ENCODE measurements around the gene PPP1R3G. TPM values are rescaled to one million over a fixed set of nuclear protein-coding genes. Genes with fewer than 3 reads are reported as not detected.

Gene PPP1R3G
- total RNA-seq = 1 to 10 TPM in 1 of 4 donors, under 1 TPM in 2, not detected in 1; 0.10 to 1.1 (median 0.49) TPM

- H3K9me3 ChIP-seq = no peaks in the 10 kb centered on the region
- peak within 1 kb of the TSS; percentile 65 to 80 (median 75) for H3K4me3 ChIP-seq
- H3K36me3 ChIP-seq = no peaks in the 10 kb centered on the region
- peaks cover 0 to 14% (median 5%) of the 10 kb centered on the region in 3 donors for H3K27me3 ChIP-seq
- TF ChIP-seq POLR2A (IDR thresholded peaks at IDR 0.05) = peak in 1 of 2 donors; percentile 25
- no peak for TF ChIP-seq CTCF (IDR thresholded peaks at IDR 0.05 in 4 of 5, conservative IDR thresholded peaks at IDR 0.05 in 1 of 5)
- intact Hi-C loops (cut with DNase I; ENCODE audit: low total_unique reads) (loop anchor here (5.0 kb wide), 1 partner anchor 83 kb away; the partner anchor contains the start of gene RPP40), in situ Hi-C loops (cut with MboI; ENCODE audit: low sequenced_read_pairs in 4 of 4) (no loop called here)
- DNase-seq (peak in 1 of 2 donors; percentile 28), ATAC-seq (peak; percentile 62 to 82)
- H3K4me1 ChIP-seq = peaks cover 0 to 15% of the 10 kb centered on the region in 2 donors
- H3K27ac ChIP-seq = peak within 1 kb of the TSS; percentile 41 to 67 (median 56)
Measured at GRCh38 chr6:5084781-5085647, at the start of gene PPP1R3G. Gene PPP1R3G (plus strand): TSS chr6:5085341. CDS start chr6:5085486, 145 bp downstream.

- H3K9me3 ChIP-seq = no peaks in the 10 kb centered on the region
- DNase-seq = no peak
- no peak for ATAC-seq
- H3K4me3 ChIP-seq = no peak overlapping the region
- H3K27me3 ChIP-seq = no peaks in the 10 kb centered on the region
- TF ChIP-seq POLR2A (IDR thresholded peaks at IDR 0.05) = no peak
- no peak for TF ChIP-seq CTCF (IDR thresholded peaks at IDR 0.05 in 4 of 5, conservative IDR thresholded peaks at IDR 0.05 in 1 of 5)
- H3K36me3 ChIP-seq = no peaks in the 10 kb centered on the region
- H3K4me1 ChIP-seq = no peaks in the 10 kb centered on the region
- intact Hi-C loops (cut with DNase I; ENCODE audit: low total_unique reads) (loop anchor here (10.0 kb wide), 1 partner anchor 721 kb away; no protein-coding TSS in a partner anchor), in situ Hi-C loops (cut with MboI; ENCODE audit: low sequenced_read_pairs in 4 of 4) (no loop called here)
- H3K27ac ChIP-seq = no peak overlapping the region
Measured at GRCh38 chr6:5036269-5036668, 48.9 kb upstream of the PPP1R3G start.

GRCh38 chr6:5041955-5042354, 43.2 kb upstream of the PPP1R3G start:
- H3K4me3 ChIP-seq = no peak overlapping the region
- H3K27ac ChIP-seq = no peak overlapping the region
- ATAC-seq (no peak), DNase-seq (no peak)
- TF ChIP-seq CTCF (IDR thresholded peaks at IDR 0.05 in 4 of 5, conservative IDR thresholded peaks at IDR 0.05 in 1 of 5) = no peak
- no peak for TF ChIP-seq POLR2A (IDR thresholded peaks at IDR 0.05)
- no peaks in the 10 kb centered on the region for H3K36me3 ChIP-seq
- H3K27me3 ChIP-seq = no peaks in the 10 kb centered on the region
- intact Hi-C loops (cut with DNase I; ENCODE audit: low total_unique reads) = no loop called here
- in situ Hi-C loops (cut with MboI; ENCODE audit: low sequenced_read_pairs in 4 of 4) = no loop called here
- no peaks in the 10 kb centered on the region for H3K9me3 ChIP-seq
- no peaks in the 10 kb centered on the region for H3K4me1 ChIP-seq

GRCh38 chr6:5042436-5042835, 42.7 kb upstream of the PPP1R3G start:
- in situ Hi-C loops (cut with MboI; ENCODE audit: low sequenced_read_pairs in 4 of 4) = no loop called here
- no peak for DNase-seq

More at GRCh38 chr6:5042436-5042835, 42.7 kb upstream of the PPP1R3G start:
- no peaks in the 10 kb centered on the region for H3K9me3 ChIP-seq
- intact Hi-C loops (cut with DNase I; ENCODE audit: low total_unique reads) = no loop called here
- H3K27ac ChIP-seq = no peak overlapping the region
- TF ChIP-seq POLR2A (IDR thresholded peaks at IDR 0.05) = no peak
- TF ChIP-seq CTCF (IDR thresholded peaks at IDR 0.05 in 4 of 5, conservative IDR thresholded peaks at IDR 0.05 in 1 of 5) = no peak
- ATAC-seq = no peak
- no peak overlapping the region for H3K4me3 ChIP-seq
- no peaks in the 10 kb centered on the region for H3K36me3 ChIP-seq
- H3K27me3 ChIP-seq = no peaks in the 10 kb centered on the region
- H3K4me1 ChIP-seq = no peaks in the 10 kb centered on the region
